HUES6 (cell line): ENCODE data around the gene RPS27L.
A peak's percentile ranks its signal among the peaks of the same experiment; 100 is the strongest.

Experiments used
- H3K27ac ChIP-seq: 2 replicates; pipeline ENCODE4 v1.7.0; 2013; ENCODE audit warnings: low read depth, mild to moderate bottlenecking, low read length, inconsistent platforms
- H3K27me3 ChIP-seq: 2 replicates; pipeline ENCODE4 v1.6.1; 2013; ENCODE audit warnings: low read length; ENCODE audit not compliant: control insufficient read depth, insufficient read depth
- H3K36me3 ChIP-seq: 2 replicates; pipeline ENCODE4 v1.6.1; 2013; ENCODE audit warnings: low read length; ENCODE audit not compliant: control insufficient read depth, insufficient read depth
- H3K4me1 ChIP-seq: 2 replicates; pipeline ENCODE4 v1.6.1; 2013; ENCODE audit warnings: low read length; ENCODE audit not compliant: control insufficient read depth, insufficient read depth
- H3K4me3 ChIP-seq: 2 replicates; pipeline ENCODE4 v1.5.1; 2013; ENCODE audit warnings: low read depth, low read length
- H3K9ac ChIP-seq: one replicate; pipeline ENCODE4 v1.6.1; 2013; ENCODE audit warnings: mild to moderate bottlenecking, low read length
- H3K9me3 ChIP-seq: 2 replicates; pipeline ENCODE4 v1.6.1; 2013; ENCODE audit warnings: low read depth, low read length; ENCODE audit not compliant: control insufficient read depth, insufficient read depth

The RPS27L gene

DNA sequence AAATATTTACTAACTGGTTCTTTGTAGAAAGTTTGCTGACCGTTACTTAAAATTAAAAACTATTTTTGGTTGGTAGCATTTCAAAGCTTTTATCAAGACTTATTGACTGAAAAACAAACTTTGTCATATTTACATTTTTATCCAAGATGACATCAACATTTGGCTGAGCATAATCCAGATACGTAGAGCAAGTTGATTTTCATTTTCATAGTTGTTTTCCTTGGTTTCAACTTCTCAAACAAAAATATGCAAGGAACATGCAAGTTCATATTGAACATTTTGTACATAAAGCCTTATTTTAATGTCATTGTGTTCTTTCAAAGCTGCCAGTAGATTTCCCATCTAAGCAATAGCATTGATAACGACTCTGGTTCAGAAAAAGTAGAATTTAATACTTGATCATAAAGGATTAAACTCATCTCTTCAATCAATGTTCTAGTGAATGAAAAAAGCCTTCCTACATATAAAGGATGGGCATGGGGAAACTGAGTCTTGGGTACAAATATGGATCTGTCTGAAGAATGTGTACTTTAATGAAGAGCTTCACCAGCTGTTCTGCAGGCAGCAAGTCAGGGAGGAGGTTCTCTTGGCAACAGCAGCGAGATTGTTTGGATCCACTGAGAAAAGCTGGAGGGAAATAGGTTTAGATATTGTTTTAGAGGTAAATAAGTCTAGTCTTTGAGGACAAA, 37.7 kb upstream of the RPS27L start:
- H3K9me3 ChIP-seq: no peaks in the 10 kb centered on the region
- H3K4me1 ChIP-seq: peaks cover 56% of the 10 kb centered on the region
- no peak overlapping the region for H3K4me3 ChIP-seq
- H3K27me3 ChIP-seq: no peaks in the 10 kb centered on the region
- H3K9ac ChIP-seq: no peak overlapping the region
- H3K27ac ChIP-seq: no peak overlapping the region
- H3K36me3 ChIP-seq: no peaks in the 10 kb centered on the region

DNA sequence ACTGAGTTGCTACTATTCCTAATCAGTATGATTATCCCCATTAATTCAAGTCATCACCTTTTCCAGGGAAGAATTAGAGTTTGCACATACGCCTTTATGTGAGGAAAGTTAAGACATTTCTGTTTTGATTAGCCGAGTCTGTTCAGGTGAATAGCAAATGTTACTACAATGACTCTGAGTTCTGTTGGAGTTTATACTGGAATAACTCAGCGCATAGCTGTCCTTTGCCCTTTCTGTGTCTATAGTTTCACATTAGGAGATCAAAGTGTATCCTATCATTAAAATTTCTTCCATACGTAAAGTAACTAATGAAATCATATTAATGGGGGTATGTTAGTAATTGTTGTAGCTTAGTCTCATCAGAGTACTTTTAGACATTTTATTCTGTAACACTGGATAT, 37.0 kb upstream of the RPS27L start:
- H3K9ac ChIP-seq: no peak overlapping the region
- no peaks in the 10 kb centered on the region for H3K27me3 ChIP-seq
- no peaks in the 10 kb centered on the region for H3K9me3 ChIP-seq
- no peak overlapping the region for H3K4me3 ChIP-seq
- peaks cover 56% of the 10 kb centered on the region for H3K4me1 ChIP-seq
- H3K27ac ChIP-seq: no peak overlapping the region
- no peaks in the 10 kb centered on the region for H3K36me3 ChIP-seq

DNA sequence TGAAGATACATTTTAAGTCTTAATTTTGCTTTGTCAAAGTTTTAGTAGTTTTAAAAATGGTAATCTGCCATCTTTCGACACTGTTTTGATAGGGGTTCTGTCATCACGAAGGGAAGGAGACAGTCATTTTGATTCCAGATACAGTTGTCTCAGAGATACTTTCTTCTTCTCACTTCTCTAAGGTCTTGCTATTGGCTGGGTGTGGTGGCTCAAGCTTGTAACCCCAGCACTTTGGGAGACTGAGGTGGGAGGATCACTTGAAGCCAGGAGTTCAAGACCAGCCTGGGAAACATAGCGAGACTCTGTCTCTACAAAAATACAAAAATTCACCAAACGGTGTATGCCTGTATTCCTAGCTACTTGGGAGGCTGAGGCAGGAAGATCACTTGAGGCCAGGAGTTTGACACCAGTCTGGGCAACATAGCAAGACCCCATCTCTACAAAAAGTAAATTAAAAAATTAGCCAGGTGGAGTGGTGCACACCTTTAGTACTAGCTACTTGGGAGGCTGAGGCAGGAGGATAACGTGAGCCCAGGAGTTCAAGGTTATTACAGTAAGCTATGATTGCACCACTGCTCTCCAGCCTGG, 35.4 kb upstream of the RPS27L start:
- Histone ChIP-seq H3K27ac (no peak overlapping the region), H3K4me1 (peaks cover 43% of the 10 kb centered on the region), H3K36me3 (no peaks in the 10 kb centered on the region), H3K9me3 (no peaks in the 10 kb centered on the region), H3K4me3 (no peak overlapping the region), H3K27me3 (no peaks in the 10 kb centered on the region), H3K9ac (no peak overlapping the region)

DNA sequence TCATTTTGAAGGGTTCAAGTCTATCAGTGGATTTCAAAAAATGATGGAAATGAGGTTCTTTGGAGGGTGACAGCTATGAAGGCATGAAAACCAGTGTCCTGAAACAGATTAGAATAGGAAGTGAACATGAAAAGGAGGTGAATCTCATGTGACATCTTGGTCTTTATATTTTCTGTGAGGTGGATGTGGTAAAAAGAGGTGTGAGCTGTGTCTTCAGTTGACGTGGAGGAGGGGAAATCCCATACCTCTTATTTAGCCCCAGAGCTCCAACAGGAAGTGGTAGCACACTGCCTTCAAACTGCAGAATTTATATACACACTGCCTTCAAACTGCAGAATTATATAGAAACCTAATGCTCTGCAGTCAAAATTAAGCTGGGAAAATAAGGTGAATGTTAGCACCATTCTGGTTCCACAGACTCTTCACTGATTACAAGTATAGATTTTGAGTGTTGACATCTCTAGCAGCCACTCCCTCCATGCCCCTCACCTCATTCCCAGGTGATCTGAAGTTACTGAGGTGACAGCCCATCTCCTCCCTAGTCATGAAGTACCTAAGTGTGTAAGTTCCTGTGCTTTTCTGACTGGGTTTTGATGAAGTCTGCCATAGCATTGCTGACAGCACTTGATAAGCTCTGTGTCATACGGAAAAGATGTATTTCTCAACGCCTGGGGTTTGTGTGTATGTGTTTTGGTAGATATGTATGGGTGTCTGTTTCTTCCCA, 34.8 kb upstream of the RPS27L start:
- Histone ChIP-seq H3K27ac (no peak overlapping the region), H3K4me3 (no peak overlapping the region), H3K4me1 (peaks cover 37% of the 10 kb centered on the region), H3K9ac (no peak overlapping the region), H3K36me3 (no peaks in the 10 kb centered on the region), H3K27me3 (no peaks in the 10 kb centered on the region), H3K9me3 (no peaks in the 10 kb centered on the region)

DNA sequence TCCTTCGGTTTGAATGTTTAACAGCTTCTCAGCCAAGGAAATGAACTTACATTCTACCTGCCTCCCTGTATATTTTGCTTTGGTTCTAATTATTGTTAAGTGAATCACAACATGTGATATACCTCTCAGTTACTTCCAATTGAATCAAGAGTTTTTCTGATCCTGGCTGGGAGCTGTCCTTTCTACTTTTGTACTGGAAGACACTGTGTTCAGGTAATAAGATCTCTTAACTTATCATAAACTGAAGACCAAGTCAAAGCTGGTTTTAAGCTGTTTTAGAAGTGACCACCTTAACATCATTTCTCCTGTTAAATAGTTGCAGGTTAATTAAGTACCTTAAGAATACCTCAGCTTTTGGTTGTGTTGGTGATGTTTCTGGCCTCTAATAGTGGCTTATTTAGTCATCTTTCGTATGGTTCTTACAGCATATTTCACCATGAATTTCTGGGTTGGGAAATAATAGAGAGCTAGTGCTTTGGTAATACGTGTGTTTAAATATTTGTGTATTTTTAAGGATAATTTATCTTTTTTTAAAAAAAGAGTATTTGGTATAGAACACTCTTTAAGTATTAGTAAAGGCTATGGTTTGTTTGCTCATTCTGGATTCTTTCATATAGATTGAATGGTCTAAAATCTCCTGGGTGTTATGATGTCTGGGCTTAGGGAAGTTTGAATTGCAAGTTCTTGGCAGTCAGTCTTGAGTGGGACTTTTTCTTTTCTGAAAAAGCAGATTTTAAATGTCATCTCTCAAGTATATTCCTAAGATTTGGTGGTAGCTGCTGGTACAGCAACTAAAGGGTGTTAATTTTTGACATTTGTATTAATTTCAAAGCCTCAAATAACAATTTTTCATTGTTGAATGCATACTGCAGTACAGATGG, 33.7 kb upstream of the RPS27L start:
- no peak overlapping the region for H3K27ac ChIP-seq
- H3K9ac ChIP-seq: no peak overlapping the region
- H3K4me1 ChIP-seq: peaks cover 27% of the 10 kb centered on the region

DNA sequence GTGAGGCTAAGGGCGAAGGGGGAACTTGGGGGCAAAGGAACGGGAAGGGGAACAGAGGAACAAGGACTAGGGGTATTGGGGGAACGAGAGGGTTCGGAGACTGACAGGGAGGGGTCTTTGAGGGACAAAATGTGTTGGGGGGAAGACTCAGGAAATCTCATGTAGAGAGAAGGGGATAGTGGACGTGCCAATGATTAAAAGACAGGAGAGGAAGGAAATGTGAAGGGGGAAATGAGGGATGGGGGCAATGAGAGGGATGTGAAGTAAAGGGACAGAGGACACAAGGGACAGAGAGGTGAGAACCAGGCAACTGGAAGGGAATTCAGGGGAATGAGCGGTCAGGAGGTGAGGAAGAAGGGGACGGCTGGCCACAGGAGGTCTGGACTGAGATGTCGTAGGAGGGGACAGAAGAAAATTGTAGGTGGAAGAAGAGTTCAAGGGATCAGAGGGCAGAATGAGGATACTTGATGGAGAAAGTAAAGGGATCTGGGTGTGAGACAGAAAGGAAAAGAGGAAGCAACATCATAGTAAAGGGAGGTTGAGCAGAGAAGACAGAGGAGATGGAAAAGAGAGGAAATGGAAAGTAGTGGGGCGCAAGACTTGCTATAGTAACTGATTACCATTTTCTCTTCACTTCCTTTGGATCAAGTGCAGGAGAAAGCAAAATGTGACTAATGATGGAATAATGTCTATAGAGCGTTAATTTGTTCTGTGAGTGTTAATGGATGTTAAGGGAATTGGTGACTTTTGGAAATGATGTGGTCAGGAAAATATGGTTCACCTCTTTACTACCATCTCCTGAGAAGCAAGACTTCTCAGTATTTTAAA, 32.9 kb upstream of the RPS27L start:
- Histone ChIP-seq H3K9me3 (no peaks in the 10 kb centered on the region), H3K4me1 (peaks cover 23% of the 10 kb centered on the region), H3K27me3 (no peaks in the 10 kb centered on the region), H3K9ac (peak overlapping the region; percentile 73), H3K4me3 (peak overlapping the region; percentile 89), H3K36me3 (no peaks in the 10 kb centered on the region), H3K27ac (no peak overlapping the region)

More for the DNA sequence above, 33.7 kb upstream of the RPS27L start:
- H3K4me3 ChIP-seq: peak overlapping the region; percentile 89
- no peaks in the 10 kb centered on the region for H3K9me3 ChIP-seq
- no peaks in the 10 kb centered on the region for H3K27me3 ChIP-seq
- no peaks in the 10 kb centered on the region for H3K36me3 ChIP-seq

DNA sequence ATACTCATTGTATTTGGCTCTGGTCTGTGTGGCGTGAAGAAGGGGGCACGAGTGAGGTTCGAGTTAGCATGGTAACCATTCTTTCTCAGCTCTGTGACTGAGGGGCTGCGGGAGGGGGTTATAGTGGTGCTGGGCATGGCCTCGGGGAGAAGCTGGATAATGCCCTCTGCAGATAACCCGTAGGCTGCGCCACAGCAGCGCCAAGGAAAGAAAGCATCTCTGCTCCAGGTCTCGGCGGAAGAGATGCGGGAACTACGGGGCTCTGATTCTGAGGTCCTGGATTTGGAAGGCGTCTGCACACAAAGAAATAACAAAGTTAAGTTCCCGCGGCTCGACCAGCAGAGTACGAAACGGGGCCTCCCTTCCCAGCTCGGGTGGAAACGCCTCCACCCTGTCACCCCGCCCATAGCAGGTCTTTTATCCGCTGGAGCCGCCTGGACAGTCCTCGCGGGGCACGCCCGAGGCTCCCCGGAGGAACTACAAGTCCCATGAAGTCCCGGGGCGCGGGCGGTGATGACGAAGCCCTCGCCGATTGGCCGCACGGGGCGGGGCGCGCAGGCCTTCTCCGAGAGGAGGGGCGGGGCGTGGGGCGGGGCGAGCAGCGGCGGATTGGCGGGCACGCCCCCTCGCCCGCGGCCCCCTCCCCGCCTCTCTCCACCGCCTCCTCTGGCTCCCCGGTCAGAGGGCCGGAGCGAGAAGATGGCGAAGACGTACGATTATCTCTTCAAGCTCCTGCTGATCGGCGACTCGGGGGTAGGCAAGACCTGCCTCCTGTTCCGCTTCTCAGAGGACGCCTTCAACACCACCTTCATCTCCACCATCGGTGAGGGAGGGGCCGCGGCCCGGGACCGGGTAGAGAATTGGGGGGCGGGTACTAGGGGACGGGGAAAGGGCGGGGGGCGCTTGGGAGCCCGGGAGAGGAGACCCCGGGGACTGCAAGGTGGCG, 31.9 kb upstream of the RPS27L start, which contains the start of gene RAB8B:
RAB8B (plus strand) TSS at position 681 of the 946 bp plus-strand sequence; CDS start at position 700, 19 bp downstream.
- Histone ChIP-seq H3K27ac (0 out of 2 replicates have a peak within 1 kb of the TSS, but pooled peaks have one; percentile 3), H3K4me3 (peak within 1 kb of the TSS; percentile 89)

DNA sequence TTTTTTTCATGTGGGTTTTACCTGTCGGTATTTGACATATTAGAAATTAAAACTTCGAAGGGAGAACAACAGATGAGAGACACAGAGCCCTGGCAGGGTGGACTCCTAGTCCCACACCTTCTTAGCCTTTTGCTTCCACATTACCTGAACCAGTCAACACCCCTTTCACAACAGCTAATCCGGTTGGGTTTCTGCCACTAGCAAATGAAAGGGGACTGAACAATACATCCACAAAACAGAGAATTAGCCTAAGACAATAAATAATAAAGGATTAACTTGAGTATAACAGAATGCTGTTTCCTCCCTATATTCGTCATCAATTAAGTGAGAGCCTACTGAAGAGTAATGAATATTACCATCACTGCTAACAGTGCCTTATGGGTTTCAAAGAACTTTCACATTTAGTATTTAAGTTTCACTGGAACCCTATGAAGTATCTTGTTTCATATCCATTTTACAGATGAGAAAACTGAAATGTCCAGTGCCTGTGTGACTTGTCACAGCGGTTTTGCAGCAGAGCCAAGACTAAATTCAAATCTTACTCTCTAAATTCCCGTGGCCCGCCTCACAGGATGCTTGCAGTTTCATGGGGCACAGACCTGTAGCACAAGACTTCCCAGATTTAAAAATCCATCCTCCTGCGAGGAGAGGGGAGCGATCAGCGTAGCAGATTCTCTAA, 31.1 kb upstream of the RPS27L start:
- Histone ChIP-seq H3K9ac (peak overlapping the region; percentile 45), H3K36me3 (no peaks in the 10 kb centered on the region), H3K27me3 (no peaks in the 10 kb centered on the region), H3K4me3 (peak overlapping the region; percentile 75), H3K4me1 (peaks cover 16% of the 10 kb centered on the region), H3K27ac (0 out of 2 replicates have a peak overlapping the region, but pooled peaks have one; percentile 3), H3K9me3 (no peaks in the 10 kb centered on the region)

More for the DNA sequence above, 31.9 kb upstream of the RPS27L start, which contains the start of gene RAB8B:
- H3K36me3 ChIP-seq: no peaks in the 10 kb centered on the region
- no peaks in the 10 kb centered on the region for H3K27me3 ChIP-seq
- H3K9me3 ChIP-seq: no peaks in the 10 kb centered on the region
- H3K9ac ChIP-seq: peak within 1 kb of the TSS; percentile 73
- H3K4me1 ChIP-seq: peaks cover 22% of the 10 kb centered on the region

DNA sequence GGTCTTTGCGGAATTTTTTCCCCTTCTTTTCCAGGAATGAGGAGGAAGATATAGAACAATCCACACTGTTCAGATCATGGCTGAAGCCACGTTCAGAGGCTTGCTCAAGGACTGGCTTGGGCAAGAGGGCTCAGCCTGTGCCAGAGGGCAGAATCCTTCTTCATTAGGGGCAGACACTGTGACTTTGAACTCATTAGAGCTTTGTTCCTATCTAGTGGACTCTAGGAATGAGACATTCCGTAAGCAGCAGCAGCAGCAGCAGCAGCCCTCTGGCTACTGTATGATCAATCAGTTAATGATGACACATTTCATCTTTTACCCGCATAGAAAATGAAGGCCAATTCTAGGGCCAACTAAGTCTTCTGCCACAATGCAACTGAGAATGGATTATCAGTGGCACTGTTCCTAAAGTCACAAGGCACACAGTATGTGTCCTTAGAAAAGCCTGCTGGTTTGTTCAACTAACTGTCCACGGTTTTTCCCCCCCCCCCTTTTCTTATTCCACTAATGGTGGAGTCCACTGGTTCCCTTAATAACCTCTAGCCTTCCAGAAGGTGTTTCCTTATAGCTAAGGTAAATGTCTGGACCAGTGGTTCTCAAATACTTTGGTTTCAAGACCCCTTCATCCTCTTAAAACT, 30.4 kb upstream of the RPS27L start:
- Histone ChIP-seq H3K27me3 (no peaks in the 10 kb centered on the region), H3K4me3 (no peak overlapping the region), H3K36me3 (no peaks in the 10 kb centered on the region), H3K27ac (no peak overlapping the region), H3K9me3 (no peaks in the 10 kb centered on the region), H3K4me1 (peaks cover 16% of the 10 kb centered on the region), H3K9ac (no peak overlapping the region)
